SK-N-MC (cell line): ENCODE measurements around the gene BLOC1S6.

ENCODE experiments used
- EZH2 ChIP-seq: fragments of 200-600 bp; sonication (generic); IDR thresholded peaks from one replicate; pipeline ENCODE4 v1.6.1; 2017; ENCODE audit warnings: antibody characterized with exemption
- FOXP2 ChIP-seq: optimal IDR thresholded peaks from 2 replicates; pipeline ENCODE3; 2011; ENCODE audit warnings: mild to moderate bottlenecking, moderate library complexity; ENCODE audit not compliant: insufficient read depth; ENCODE audit errors: extremely low read length, control extremely low read depth
- POLR2AphosphoS5 ChIP-seq: IDR thresholded peaks from 2 replicates; pipeline ENCODE4 v1.6.1; 2012; ENCODE audit warnings: mild to moderate bottlenecking, low read depth, low read length, borderline replicate concordance

GRCh38 chr15:45572617-45573016, 14.6 kb upstream of the BLOC1S6 start:
- TF ChIP-seq POLR2AphosphoS5 (no peak), EZH2 (no peak), FOXP2 (no peak)
